B cell (primary cell): ENCODE results near the gene KIF13A.
"Not testable (repeated sequence)": the region's sequence is repeated elsewhere in the genome, so short reads cannot be mapped to it uniquely, and the experiment has no call there.

ENCODE experiments used
- CTCF ChIP-seq: fragments of 200-600 bp; IDR thresholded peaks from one replicate; pipeline ENCODE4 v1.8.0; 2022; ENCODE audit warnings: antibody characterized with exemption, mild to moderate bottlenecking
- EZH2 ChIP-seq: IDR thresholded peaks from 2 replicates; pipeline ENCODE4 v1.6.1; 2012; ENCODE audit warnings: borderline replicate concordance, low read depth, mild to moderate bottlenecking, moderate library complexity, low read length; ENCODE audit not compliant: insufficient read depth, poor library complexity, severe bottlenecking

- TF ChIP-seq CTCF, EZH2: not testable (repeated sequence)
Observed at GRCh38 chr6:18019133-18019532, 31.7 kb upstream of the KIF13A start.
